Liver (tissue), 9 donors: ENCODE data around the gene IFTAP. TPM values are rescaled to one million over a fixed set of nuclear protein-coding genes. Genes with fewer than 3 reads are reported as not detected.

Experiments
- DNase-seq: peaks from one replicate; pipeline ENCODE4 v3.0.0-alpha.2; 2017; ENCODE audit warnings: low spot score
- H3K27ac ChIP-seq, 2 donors: one replicate each; pipeline ENCODE4 v1.7.0; 2013; ENCODE audit warnings: inconsistent platforms in 2 of 2, low read length in 2 of 2, control low read depth in 1 of 2, low read depth in 1 of 2, mild to moderate bottlenecking in 1 of 2
- H3K27me3 ChIP-seq, 4 donors: one replicate each; pipeline versions ENCODE4 v1.6.1 to v1.7.0; 2013; ENCODE audit warnings: low read length in 3 of 4, inconsistent platforms in 1 of 4, mild to moderate bottlenecking in 1 of 4, moderate library complexity in 1 of 4; ENCODE audit not compliant: control insufficient read depth in 4 of 4, insufficient read depth in 4 of 4
- H3K36me3 ChIP-seq, 4 donors: one replicate each; pipeline versions ENCODE4 v1.6.1 to v1.7.0; 2013; ENCODE audit warnings: low read length in 3 of 4, mild to moderate bottlenecking in 3 of 4, low read depth in 1 of 4, moderate library complexity in 1 of 4; ENCODE audit not compliant: control insufficient read depth in 4 of 4, insufficient read depth in 3 of 4
- H3K4me1 ChIP-seq, 4 donors: one replicate each; pipeline versions ENCODE4 v1.6.1 to v1.7.0; 2013; ENCODE audit warnings: low read length in 3 of 4, mild to moderate bottlenecking in 3 of 4, moderate library complexity in 1 of 4; ENCODE audit not compliant: control insufficient read depth in 4 of 4, insufficient read depth in 4 of 4
- H3K4me3 ChIP-seq, 3 donors: one replicate each; pipeline versions ENCODE4 v1.6.1 to v1.7.0; 2013; ENCODE audit warnings: low read length in 3 of 3, control low read depth in 1 of 3, low read depth in 1 of 3, mild to moderate bottlenecking in 1 of 3
- H3K9ac ChIP-seq, 2 donors: one replicate each; pipeline ENCODE4 v1.7.0; 2013; ENCODE audit warnings: low read length in 2 of 2, mild to moderate bottlenecking in 2 of 2, moderate library complexity in 2 of 2, control low read depth in 1 of 2, low read depth in 1 of 2
- H3K9me3 ChIP-seq, 4 donors: one replicate each; pipeline versions ENCODE4 v1.6.1 to v1.7.0; 2013; ENCODE audit warnings: low read length in 3 of 4; ENCODE audit not compliant: control insufficient read depth in 4 of 4
- CTCF ChIP-seq: fragments of 150-350 bp; IDR thresholded peaks from 2 replicates; pipeline ENCODE4 v1.5.1; 2017; ENCODE audit warnings: improper control_type of control experiment, low read depth, low read length; ENCODE audit not compliant: missing input control
- EGR1 ChIP-seq, 2 donors: IDR thresholded peaks; 2 replicates each; pipeline ENCODE4 v1.6.1; 2016 to 2018; ENCODE audit warnings: antibody characterized with exemption in 2 of 2, low read depth in 2 of 2
- FOXA1 ChIP-seq: IDR thresholded peaks from 2 replicates; pipeline ENCODE4 v1.6.1; 2016; ENCODE audit warnings: antibody characterized with exemption
- GABPA ChIP-seq, 2 donors: IDR thresholded peaks in 1 of 2; conservative IDR thresholded peaks in 1 of 2; 2 replicates each; pipeline ENCODE4 v1.6.1; 2016; ENCODE audit warnings: antibody characterized with exemption in 2 of 2, mild to moderate bottlenecking in 1 of 2, moderate library complexity in 1 of 2
- HNF4A ChIP-seq, 2 donors: conservative IDR thresholded peaks; 2 replicates each; pipeline ENCODE4 v1.6.1; 2016; ENCODE audit warnings: antibody characterized with exemption in 2 of 2, mild to moderate bottlenecking in 2 of 2
- HNF4G ChIP-seq: IDR thresholded peaks from 2 replicates; pipeline ENCODE4 v1.6.1; 2016; ENCODE audit warnings: antibody characterized with exemption
- JUND ChIP-seq, 2 donors: IDR thresholded peaks; 2 replicates each; pipeline ENCODE4 v1.6.1; 2016; ENCODE audit warnings: antibody characterized with exemption in 2 of 2
- MAX ChIP-seq: IDR thresholded peaks from 2 replicates; pipeline ENCODE4 v1.6.1; 2016; ENCODE audit warnings: antibody characterized with exemption
- RAD21 ChIP-seq, 2 donors: IDR thresholded peaks; 2 replicates each; pipeline ENCODE4 v1.6.1; 2016; ENCODE audit warnings: antibody characterized with exemption in 2 of 2, mild to moderate bottlenecking in 2 of 2
- REST ChIP-seq: IDR thresholded peaks from 2 replicates; pipeline ENCODE4 v1.6.1; 2016; ENCODE audit warnings: antibody characterized with exemption, mild to moderate bottlenecking
- RXRA ChIP-seq, 2 donors: IDR thresholded peaks; 2 replicates each; pipeline ENCODE4 v1.6.1; 2017 to 2018; ENCODE audit warnings: antibody characterized with exemption in 2 of 2, mild to moderate bottlenecking in 1 of 2
- SP1 ChIP-seq: IDR thresholded peaks from 2 replicates; pipeline ENCODE4 v1.6.1; 2018; ENCODE audit warnings: antibody characterized with exemption, mild to moderate bottlenecking
- TAF1 ChIP-seq: conservative IDR thresholded peaks from 2 replicates; pipeline ENCODE4 v1.6.1; 2016; ENCODE audit warnings: antibody characterized with exemption, mild to moderate bottlenecking
- YY1 ChIP-seq: IDR thresholded peaks from 2 replicates; pipeline ENCODE4 v1.6.1; 2016; ENCODE audit warnings: antibody characterized with exemption, mild to moderate bottlenecking
- ZBTB33 ChIP-seq: IDR thresholded peaks from 2 replicates; pipeline ENCODE4 v1.6.1; 2016; ENCODE audit warnings: antibody characterized with exemption
- WGBS: extraction: QIAGEN DNeasy Blood & Tissue Kit; methylation state at CpG from one replicate; pipeline ENCODE4 v1.1.7; 2013; 5-methylcytosine and 5-hydroxymethylcytosine counted together
- polyA plus RNA-seq, 2 donors: library from polyadenylated mRNA; stranded (reverse) in 1 of 2; unstranded in 1 of 2; fragments of 200-250 nt in 1 of 2; fragments of >200 nt in 1 of 2; fragmentation: Nextera tagmentation in 1 of 2; extraction: Ambion mirVana in 1 of 2; gene quantifications; one replicate each; pipeline versions ENCODE4 v1.2.1 to v1.2.3, GENCODE V29; 2013 to 2015
- total RNA-seq, 2 donors: library from RNA; depleted of rRNA; stranded (reverse); fragments of >200 nt; gene quantifications; one replicate each; pipeline ENCODE4 v1.2.3, GENCODE V29; 2014
- donor health status: healthy.
- donor health status: healthy.
- donor health status: healthy.
- donor health status: healthy.
- donor health status: healthy.

IFTAP gene
- total and polyA plus RNA-seq, 4 donors = 9.5 to 10.2 (median 9.7) TPM

GRCh38 chr11:36695111-36695510, 100.8 kb downstream of the IFTAP start (continued):
- TF ChIP-seq HNF4G (no peak), RXRA (IDR thresholded peaks at IDR 0.05) (no peak)

- Histone ChIP-seq H3K9me3 (no peaks in the 10 kb centered on the region), H3K27me3 (no peaks in the 10 kb centered on the region), H3K4me3 (no peak overlapping the region), H3K9ac (no peak overlapping the region), H3K36me3 (no peaks in the 10 kb centered on the region), H3K27ac (no peak overlapping the region), H3K4me1 (no peaks in the 10 kb centered on the region)
- TF ChIP-seq YY1 (no peak), CTCF (no peak), FOXA1 (no peak), TAF1 (no peak), HNF4A (conservative IDR thresholded peaks at IDR 0.05) (no peak), MAX (no peak), GABPA (IDR thresholded peaks at IDR 0.05 in 1 of 2, conservative IDR thresholded peaks at IDR 0.05 in 1 of 2) (no peak), RXRA (IDR thresholded peaks at IDR 0.05) (no peak), RAD21 (IDR thresholded peaks at IDR 0.05) (no peak), REST (no peak), JUND (IDR thresholded peaks at IDR 0.05) (no peak), SP1 (no peak), ZBTB33 (no peak)
- 83% methylated on average over 6 of the region's 6 CpGs for WGBS
- no peak for DNase-seq
Measured at GRCh38 chr11:36695571-36695970, 101.3 kb downstream of the IFTAP start.

GRCh38 chr11:36696550-36696949, 102.2 kb downstream of the IFTAP start:
- H3K36me3 ChIP-seq = no peaks in the 10 kb centered on the region
- no peaks in the 10 kb centered on the region for H3K4me1 ChIP-seq
- H3K4me3 ChIP-seq = no peak overlapping the region
- DNase-seq = no peak
- no peak overlapping the region for H3K9ac ChIP-seq
- H3K27ac ChIP-seq = no peak overlapping the region
- H3K27me3 ChIP-seq = no peaks in the 10 kb centered on the region
- H3K9me3 ChIP-seq = no peaks in the 10 kb centered on the region
- 73% methylated on average over 6 of the region's 6 CpGs for WGBS
- TF ChIP-seq REST = no peak
- TF ChIP-seq YY1 = no peak
- TF ChIP-seq CTCF = no peak
- no peak for TF ChIP-seq HNF4G
- no peak for TF ChIP-seq EGR1 (IDR thresholded peaks at IDR 0.05; ENCODE audit: low read depth in 2 of 2)
